ENCODE results near the gene MSH3. TPM values are rescaled to one million over a fixed set of nuclear protein-coding genes. Genes with fewer than 3 reads are reported as not detected.
"Not testable (repeated sequence)": the region's sequence is repeated elsewhere in the genome, so short reads cannot be mapped to it uniquely, and the experiment has no call there.

The MSH3 gene
- total RNA-seq, 1 donor from 2014 or later: 10.4 TPM

GRCh38 chr5:80805038-80805437 lies 150.6 kb downstream of the MSH3 start:
- ATAC-seq (no peak), DNase-seq (ENCODE audit: missing footprints) (no peak)
- intact Hi-C loops (cut with DNase I): loop anchor here (10.0 kb wide), 1 partner anchor 390 kb away; no protein-coding TSS in a partner anchor

GRCh38 chr5:80806929-80807328 lies 152.5 kb downstream of the MSH3 start:
- ATAC-seq (no peak), DNase-seq (ENCODE audit: missing footprints) (no peak)
- intact Hi-C loops (cut with DNase I): loop anchor here (10.0 kb wide), 1 partner anchor 388 kb away; no protein-coding TSS in a partner anchor

- intact Hi-C loops (cut with DNase I): loop anchor here (10.0 kb wide), 1 partner anchor 385 kb away; no protein-coding TSS in a partner anchor
- DNase-seq (ENCODE audit: missing footprints): no peak
- ATAC-seq: no peak
Observed at GRCh38 chr5:80809451-80809850, 155.0 kb downstream of the MSH3 start.

- no peak for DNase-seq (ENCODE audit: missing footprints)
- intact Hi-C loops (cut with DNase I): no loop called here
- no peak for ATAC-seq
Observed at GRCh38 chr5:80810425-80810824, 156.0 kb downstream of the MSH3 start.

GRCh38 chr5:80816590-80816989 lies 162.1 kb downstream of the MSH3 start:
- ATAC-seq: no peak
- DNase-seq (ENCODE audit: missing footprints): no peak
- intact Hi-C loops (cut with DNase I): no loop called here

- intact Hi-C loops (cut with DNase I): no loop called here
- DNase-seq (ENCODE audit: missing footprints): no peak
- ATAC-seq: no peak
Observed at GRCh38 chr5:80820685-80821084, 166.2 kb downstream of the MSH3 start.

- DNase-seq (ENCODE audit: missing footprints) (no peak), ATAC-seq (no peak)
- intact Hi-C loops (cut with DNase I): no loop called here
Observed at GRCh38 chr5:80822640-80823039, 168.2 kb downstream of the MSH3 start.

GRCh38 chr5:80824159-80824558 lies 169.7 kb downstream of the MSH3 start:
- intact Hi-C loops (cut with DNase I); ATAC-seq; DNase-seq (ENCODE audit: missing footprints): not testable (repeated sequence)

- DNase-seq (ENCODE audit: missing footprints) (no peak), ATAC-seq (no peak)
- intact Hi-C loops (cut with DNase I): no loop called here
Observed at GRCh38 chr5:80825786-80826460, 171.5 kb downstream of the MSH3 start.

GRCh38 chr5:80834710-80835109 lies 180.3 kb downstream of the MSH3 start:
- intact Hi-C loops (cut with DNase I): no loop called here
- DNase-seq (ENCODE audit: missing footprints) (no peak), ATAC-seq (no peak)

GRCh38 chr5:80835128-80835527 lies 180.7 kb downstream of the MSH3 start:
- ATAC-seq: no peak
- intact Hi-C loops (cut with DNase I): no loop called here
- DNase-seq (ENCODE audit: missing footprints): no peak

GRCh38 chr5:80837679-80838078 lies 183.2 kb downstream of the MSH3 start:
- intact Hi-C loops (cut with DNase I): no loop called here
- no peak for ATAC-seq
- DNase-seq (ENCODE audit: missing footprints): no peak

- intact Hi-C loops (cut with DNase I); ATAC-seq; DNase-seq (ENCODE audit: missing footprints): not testable (repeated sequence)
Observed at GRCh38 chr5:80841026-80841797, 186.8 kb downstream of the MSH3 start.

GRCh38 chr5:80846422-80846821 lies 192.0 kb downstream of the MSH3 start:
- ATAC-seq; DNase-seq (ENCODE audit: missing footprints); intact Hi-C loops (cut with DNase I): not testable (repeated sequence)

GRCh38 chr5:80850168-80850567 lies 195.7 kb downstream of the MSH3 start:
- intact Hi-C loops (cut with DNase I); ATAC-seq; DNase-seq (ENCODE audit: missing footprints): not testable (repeated sequence)

- no peak for ATAC-seq
- intact Hi-C loops (cut with DNase I): no loop called here
- DNase-seq (ENCODE audit: missing footprints): no peak
Observed at GRCh38 chr5:80852331-80853245, 198.1 kb downstream of the MSH3 start.

- no peak for DNase-seq (ENCODE audit: missing footprints)
- ATAC-seq: no peak
- intact Hi-C loops (cut with DNase I): no loop called here
Observed at GRCh38 chr5:80853413-80853812, 199.0 kb downstream of the MSH3 start.

- no peak for DNase-seq (ENCODE audit: missing footprints)
- intact Hi-C loops (cut with DNase I): no loop called here
- no peak for ATAC-seq
Observed at GRCh38 chr5:80854583-80854982, 200.1 kb downstream of the MSH3 start.
